HepG2 (cell line): Measurements from ENCODE around the gene DNASE1. TPM values are rescaled to one million over a fixed set of nuclear protein-coding genes. Genes with fewer than 3 reads are reported as not detected.

Experiments
- ATAC-seq: fragments of 200-7000 bp; cut with Tn5 transposase; 3 replicates; pipeline ENCODE4 v1.9.1; 2020; ENCODE audit warnings: mild to moderate bottlenecking, moderate library complexity
- BruUV-seq: library from RNA; stranded (reverse); fragments of 400-500 nt; replicated peaks from 2 replicates; lab custom pipeline; 2021; lab: Mats Ljungman, UMichigan
- CTCF ChIA-PET: fragments of 300-600 bp; formaldehyde crosslinking; extraction: SDS; loops from one replicate; lab custom pipeline; 2021; ENCODE audit warnings: low total read pairs, inconsistent platforms, low intra/inter-chr PET ratio; lab: Yijun Ruan, JAX
- POLR2A ChIA-PET: fragments of 350-600 bp; sonication (Branson Sonifier 250); formaldehyde crosslinking; loops from one replicate; lab custom pipeline; 2020; ENCODE audit warnings: antibody characterized with exemption, inconsistent platforms; lab: Yijun Ruan, JAX
- DNase-seq: peaks from one replicate; pipeline ENCODE4 v3.0.0-alpha.2; 2015; ENCODE audit warnings: low spot score
- FAIRE-seq: peaks from 3 replicates; lab custom pipeline; 2011; peaks lifted over from hg19 to GRCh38; lab: Jason Lieb, UNC
- H2AFZ ChIP-seq: one replicate; pipeline ENCODE4 v1.6.1; 2011; ENCODE audit warnings: low read length, inconsistent platforms
- H3K27ac ChIP-seq: fragments of 300-600 bp; 3 replicates; pipeline ENCODE4 v1.8.0; 2011; ENCODE audit warnings: mixed run types, mild to moderate bottlenecking, mixed read lengths, low read length, inconsistent platforms; ENCODE audit not compliant: insufficient read depth; ENCODE audit errors: extremely low read length
- H3K27me3 ChIP-seq, 2 experiments: fragments of 200-600 bp in 1 of 2; 2 replicates in 1 of 2; 3 replicates in 1 of 2; pipeline versions ENCODE4 v1.6.0 to v1.8.0; 2011; ENCODE audit warnings: low read length in 2 of 2, mild to moderate bottlenecking in 2 of 2, moderate library complexity in 2 of 2, inconsistent platforms in 1 of 2; ENCODE audit not compliant: insufficient read depth in 2 of 2, control insufficient read depth in 1 of 2
- H3K36me3 ChIP-seq, 2 experiments: fragments of 200-600 bp in 1 of 2; replicated peaks in 1 of 2; 2 replicates in 1 of 2; 3 replicates in 1 of 2; pipeline versions ENCODE4 v1.5.1 to v1.8.0; 2011; ENCODE audit warnings: low read length in 2 of 2, inconsistent platforms in 1 of 2; ENCODE audit not compliant: insufficient read depth in 2 of 2, control insufficient read depth in 1 of 2
- H3K4me1 ChIP-seq: 2 replicates; pipeline ENCODE4 v1.5.1; 2012; ENCODE audit warnings: low read length, inconsistent platforms; ENCODE audit not compliant: insufficient read depth
- H3K4me2 ChIP-seq: 2 replicates; pipeline ENCODE4 v1.6.0; 2011; ENCODE audit warnings: low read depth, low read length, inconsistent platforms
- H3K4me3 ChIP-seq, 3 experiments: fragments of 200-600 bp in 1 of 3; sonication (generic), shearing (Covaris generic) in 1 of 3; replicated peaks in 1 of 3; 2 replicates each; pipeline ENCODE4 v1.5.1; 2011 to 2016; ENCODE audit warnings: low read length in 3 of 3, inconsistent platforms in 2 of 3, low read depth in 2 of 3, mild to moderate bottlenecking in 2 of 3, control low read depth in 1 of 3, mixed read lengths in 1 of 3; ENCODE audit not compliant: insufficient read depth in 1 of 3
- H3K79me2 ChIP-seq: one replicate; pipeline ENCODE4 v1.6.1; 2011; ENCODE audit warnings: low read length, inconsistent platforms; ENCODE audit not compliant: insufficient read depth
- H3K9ac ChIP-seq: 2 replicates; pipeline ENCODE4 v1.6.0; 2011; ENCODE audit warnings: mild to moderate bottlenecking, low read depth, low read length, inconsistent platforms; ENCODE audit not compliant: insufficient read depth
- H3K9me3 ChIP-seq: 2 replicates; pipeline ENCODE4 v1.5.1; 2012; ENCODE audit warnings: mild to moderate bottlenecking, low read length
- H4K20me1 ChIP-seq: 2 replicates; pipeline ENCODE4 v1.6.0; 2011; ENCODE audit warnings: inconsistent platforms, mild to moderate bottlenecking, low read length, moderate library complexity; ENCODE audit not compliant: insufficient read depth
- ARNT ChIP-seq: fragments of 450-650 bp; IDR thresholded peaks from 2 replicates; pipeline ENCODE4 v1.6.1; 2017
- EHMT2 ChIP-seq: fragments of 200-600 bp; sonication (generic); IDR thresholded peaks from 2 replicates; pipeline ENCODE4 v1.7.0; 2017; ENCODE audit warnings: antibody characterized with exemption, low read depth, low read length, borderline replicate concordance
- FOSL1 ChIP-seq: sonication (generic); formaldehyde crosslinking; IDR thresholded peaks from 2 replicates; pipeline ENCODE4 v1.9.0; 2021; ENCODE audit warnings: missing genetic modification reagents, borderline replicate concordance
- FOXK1 ChIP-seq: sonication (generic); formaldehyde crosslinking; IDR thresholded peaks from 2 replicates; pipeline ENCODE4 v1.4.0; 2020; ENCODE audit warnings: low read depth, missing genetic modification reagents, borderline replicate concordance
- HNF4A ChIP-seq: sonication (generic); formaldehyde crosslinking; IDR thresholded peaks from 2 replicates; pipeline ENCODE4 v1.4.0; 2020; ENCODE audit warnings: missing genetic modification reagents
- NR2F1 ChIP-seq, 2 experiments: fragments of 450-650 bp in 1 of 2; formaldehyde crosslinking in 1 of 2; IDR thresholded peaks; 2 replicates each; pipeline versions ENCODE4 v1.5.0 to v1.6.1; 2016 to 2020; ENCODE audit warnings: mild to moderate bottlenecking in 1 of 2, missing compliant biosample characterization in 1 of 2, missing genetic modification reagents in 1 of 2, moderate library complexity in 1 of 2
- SAFB2 ChIP-seq: sonication (generic); formaldehyde crosslinking; IDR thresholded peaks from 2 replicates; pipeline ENCODE4 v1.5.1; 2020; ENCODE audit warnings: missing genetic modification reagents, low read depth, mild to moderate bottlenecking, borderline replicate concordance
- ZBTB38 ChIP-seq: sonication (generic); formaldehyde crosslinking; IDR thresholded peaks from 2 replicates; pipeline ENCODE4 v1.5.1; 2020; ENCODE audit warnings: mild to moderate bottlenecking, missing genetic modification reagents
- ZIK1 ChIP-seq: sonication (generic); formaldehyde crosslinking; IDR thresholded peaks from 2 replicates; pipeline ENCODE4 v1.5.0; 2020; ENCODE audit warnings: mild to moderate bottlenecking, low read depth, missing genetic modification reagents, borderline replicate concordance
- ZNF781 ChIP-seq: sonication (generic); formaldehyde crosslinking; IDR thresholded peaks from 2 replicates; pipeline ENCODE4 v1.5.1; 2020; ENCODE audit warnings: borderline replicate concordance, mild to moderate bottlenecking, missing genetic modification reagents; ENCODE audit errors: not compliant biosample characterization
- ZNF792 ChIP-seq: IDR thresholded peaks from 2 replicates; pipeline ENCODE4 v1.6.1; 2016
- ZNF816 ChIP-seq: sonication (generic); formaldehyde crosslinking; IDR thresholded peaks from 2 replicates; pipeline ENCODE4 v1.8.0; 2022; ENCODE audit warnings: missing genetic modification reagents, mild to moderate bottlenecking, borderline replicate concordance
- WGBS: methylation state at CpG from one replicate; pipeline ENCODE4 v1.1.6; 2017; ENCODE audit warnings: low lambda C conversion rate; 5-methylcytosine and 5-hydroxymethylcytosine counted together
- in situ Hi-C: cut with HindIII; loops from 2 replicates; pipeline ENCODE4 v1.10.0; 2017; ENCODE audit warnings: low pct_unique_long_range_greater_than_20kb; ENCODE audit not compliant: extremely low pct_ligation_motif_present
- intact Hi-C: fragments of 100-400 bp; cut with micrococcal nuclease; formaldehyde crosslinking; loops from one replicate; pipeline ENCODE4 v1.10.0; 2022; ENCODE audit not compliant: unreplicated experiment
- polyA plus RNA-seq, 8 experiments: library from polyadenylated mRNA; depleted of rRNA in 3 of 8; stranded (reverse) in 7 of 8; unstranded in 1 of 8; fragments of >200 nt; fragmentation: Illumina TruSeq in 4 of 8; extraction: Trizol in 4 of 8; gene quantifications; 2 replicates each; pipeline versions ENCODE4 v1.2.1 to v1.2.3, GENCODE V29; 2011 to 2016; ENCODE audit warnings: low read depth in 4 of 8, missing spikeins in 1 of 8, mixed read lengths in 1 of 8; ENCODE audit not compliant: insufficient read depth in 1 of 8
- total RNA-seq, 5 experiments: library from RNA; depleted of rRNA; stranded (reverse); fragments of >200 nt; fragmentation: Illumina TruSeq; extraction: Trizol; gene quantifications; 2 replicates each; pipeline ENCODE4 v1.2.3, GENCODE V29; 2016; ENCODE audit warnings: low read depth in 1 of 5
- TF ChIP-seq, protein P1 (sequence below): sonication (generic); formaldehyde crosslinking; IDR thresholded peaks from 2 replicates; pipeline ENCODE4 v1.5.1; 2020; ENCODE audit warnings: missing genetic modification reagents, mild to moderate bottlenecking, borderline replicate concordance
- TF ChIP-seq, protein P2 (sequence below): sonication (generic); formaldehyde crosslinking; IDR thresholded peaks from 2 replicates; pipeline ENCODE4 v1.4.0; 2020; ENCODE audit warnings: missing genetic modification reagents
- TF ChIP-seq, protein P3 (sequence below): sonication (generic); formaldehyde crosslinking; IDR thresholded peaks from 2 replicates; pipeline ENCODE4 v1.4.0; 2020; ENCODE audit warnings: missing genetic modification reagents
- TF ChIP-seq, protein P4 (sequence below): sonication (generic); formaldehyde crosslinking; IDR thresholded peaks from 2 replicates; pipeline ENCODE4 v1.4.0; 2020; ENCODE audit warnings: missing genetic modification reagents
- TF ChIP-seq, protein P5 (sequence below): sonication (generic); formaldehyde crosslinking; IDR thresholded peaks from 2 replicates; pipeline ENCODE4 v1.4.0; 2020; ENCODE audit warnings: mild to moderate bottlenecking, low read depth, missing genetic modification reagents

Gene DNASE1
- total and polyA plus RNA-seq, 2 of the 13 experiments (the other 11 are each of a cell fraction or from before 2014, with no cell fraction given) = 7.1 to 11.1 TPM

DNA sequence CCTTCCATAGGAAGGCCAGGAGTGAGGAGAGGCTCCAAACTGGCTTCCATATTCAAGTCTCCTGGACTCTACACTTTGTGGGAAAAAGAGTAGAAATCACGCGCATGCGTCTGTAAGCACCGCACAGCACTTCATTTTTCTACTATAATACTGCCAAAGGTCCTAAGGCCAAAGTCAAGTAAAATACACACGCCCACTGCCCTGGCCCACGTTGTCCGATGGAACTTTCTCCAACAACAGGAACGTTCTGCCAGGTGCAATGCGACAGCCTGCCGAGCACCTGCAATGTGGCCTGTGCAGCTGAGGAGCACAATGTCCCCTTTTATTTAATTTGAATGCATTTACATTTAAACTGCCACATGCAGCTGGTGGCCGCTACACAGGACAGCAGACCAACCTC, 23.5 kb downstream of the DNASE1 start:
- FAIRE-seq = no peak
- Histone ChIP-seq H3K9ac (no peak overlapping the region), H4K20me1 (no peaks in the 10 kb centered on the region), H3K79me2 (no peaks in the 10 kb centered on the region), H3K27me3 (no peaks in the 10 kb centered on the region), H3K4me1 (no peaks in the 10 kb centered on the region), H3K4me3 (no peak overlapping the region), H3K9me3 (no peaks in the 10 kb centered on the region), H2AFZ (no peak overlapping the region), H3K27ac (no peak overlapping the region), H3K4me2 (no peak overlapping the region), H3K36me3 (peaks cover 40 to 80% of the 10 kb centered on the region in 2 experiments)
- in situ Hi-C loops (no loop called here), intact Hi-C loops (no loop called here)
- ChIA-PET CTCF (no interaction called here), POLR2A (no interaction called here)
- ATAC-seq = no peak
- no peak for DNase-seq
- 98% methylated on average over 11 of the region's 11 CpGs for whole genome bisulfite sequencing
- TSS peak; percentile 47 for BruUV-seq
- TF ChIP-seq ARNT (no peak), ZNF816 (CRISPR knock-in tag) (no peak), NR2F1 (CRISPR knock-in tag; IDR thresholded peaks at IDR 0.05) (no peak), HNF4A (CRISPR knock-in tag) (no peak), SAFB2 (CRISPR knock-in tag) (no peak), FOXK1 (CRISPR knock-in tag) (no peak), ZNF792 (CRISPR knock-in tag) (no peak), EHMT2 (no peak), ZBTB38 (CRISPR knock-in tag) (no peak), FOSL1 (no peak), ZNF781 (CRISPR knock-in tag) (no peak), ZIK1 (CRISPR knock-in tag) (no peak)
- TF ChIP-seq, protein P1, sequence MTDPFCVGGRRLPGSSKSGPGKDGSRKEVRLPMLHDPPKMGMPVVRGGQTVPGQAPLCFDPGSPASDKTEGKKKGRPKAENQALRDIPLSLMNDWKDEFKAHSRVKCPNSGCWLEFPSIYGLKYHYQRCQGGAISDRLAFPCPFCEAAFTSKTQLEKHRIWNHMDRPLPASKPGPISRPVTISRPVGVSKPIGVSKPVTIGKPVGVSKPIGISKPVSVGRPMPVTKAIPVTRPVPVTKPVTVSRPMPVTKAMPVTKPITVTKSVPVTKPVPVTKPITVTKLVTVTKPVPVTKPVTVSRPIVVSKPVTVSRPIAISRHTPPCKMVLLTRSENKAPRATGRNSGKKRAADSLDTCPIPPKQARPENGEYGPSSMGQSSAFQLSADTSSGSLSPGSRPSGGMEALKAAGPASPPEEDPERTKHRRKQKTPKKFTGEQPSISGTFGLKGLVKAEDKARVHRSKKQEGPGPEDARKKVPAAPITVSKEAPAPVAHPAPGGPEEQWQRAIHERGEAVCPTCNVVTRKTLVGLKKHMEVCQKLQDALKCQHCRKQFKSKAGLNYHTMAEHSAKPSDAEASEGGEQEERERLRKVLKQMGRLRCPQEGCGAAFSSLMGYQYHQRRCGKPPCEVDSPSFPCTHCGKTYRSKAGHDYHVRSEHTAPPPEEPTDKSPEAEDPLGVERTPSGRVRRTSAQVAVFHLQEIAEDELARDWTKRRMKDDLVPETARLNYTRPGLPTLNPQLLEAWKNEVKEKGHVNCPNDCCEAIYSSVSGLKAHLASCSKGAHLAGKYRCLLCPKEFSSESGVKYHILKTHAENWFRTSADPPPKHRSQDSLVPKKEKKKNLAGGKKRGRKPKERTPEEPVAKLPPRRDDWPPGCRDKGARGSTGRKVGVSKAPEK (CRISPR knock-in tag) = no peak
- TF ChIP-seq, protein P2, sequence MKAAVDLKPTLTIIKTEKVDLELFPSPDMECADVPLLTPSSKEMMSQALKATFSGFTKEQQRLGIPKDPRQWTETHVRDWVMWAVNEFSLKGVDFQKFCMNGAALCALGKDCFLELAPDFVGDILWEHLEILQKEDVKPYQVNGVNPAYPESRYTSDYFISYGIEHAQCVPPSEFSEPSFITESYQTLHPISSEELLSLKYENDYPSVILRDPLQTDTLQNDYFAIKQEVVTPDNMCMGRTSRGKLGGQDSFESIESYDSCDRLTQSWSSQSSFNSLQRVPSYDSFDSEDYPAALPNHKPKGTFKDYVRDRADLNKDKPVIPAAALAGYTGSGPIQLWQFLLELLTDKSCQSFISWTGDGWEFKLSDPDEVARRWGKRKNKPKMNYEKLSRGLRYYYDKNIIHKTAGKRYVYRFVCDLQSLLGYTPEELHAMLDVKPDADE (CRISPR knock-in tag) = no peak
- TF ChIP-seq, protein P3, sequence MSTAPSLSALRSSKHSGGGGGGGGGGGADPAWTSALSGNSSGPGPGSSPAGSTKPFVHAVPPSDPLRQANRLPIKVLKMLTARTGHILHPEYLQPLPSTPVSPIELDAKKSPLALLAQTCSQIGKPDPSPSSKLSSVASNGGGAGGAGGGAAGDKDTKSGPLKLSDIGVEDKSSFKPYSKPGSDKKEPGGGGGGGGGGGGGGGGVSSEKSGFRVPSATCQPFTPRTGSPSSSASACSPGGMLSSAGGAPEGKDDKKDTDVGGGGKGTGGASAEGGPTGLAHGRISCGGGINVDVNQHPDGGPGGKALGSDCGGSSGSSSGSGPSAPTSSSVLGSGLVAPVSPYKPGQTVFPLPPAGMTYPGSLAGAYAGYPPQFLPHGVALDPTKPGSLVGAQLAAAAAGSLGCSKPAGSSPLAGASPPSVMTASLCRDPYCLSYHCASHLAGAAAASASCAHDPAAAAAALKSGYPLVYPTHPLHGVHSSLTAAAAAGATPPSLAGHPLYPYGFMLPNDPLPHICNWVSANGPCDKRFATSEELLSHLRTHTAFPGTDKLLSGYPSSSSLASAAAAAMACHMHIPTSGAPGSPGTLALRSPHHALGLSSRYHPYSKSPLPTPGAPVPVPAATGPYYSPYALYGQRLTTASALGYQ (CRISPR knock-in tag) = no peak
- TF ChIP-seq, protein P4, sequence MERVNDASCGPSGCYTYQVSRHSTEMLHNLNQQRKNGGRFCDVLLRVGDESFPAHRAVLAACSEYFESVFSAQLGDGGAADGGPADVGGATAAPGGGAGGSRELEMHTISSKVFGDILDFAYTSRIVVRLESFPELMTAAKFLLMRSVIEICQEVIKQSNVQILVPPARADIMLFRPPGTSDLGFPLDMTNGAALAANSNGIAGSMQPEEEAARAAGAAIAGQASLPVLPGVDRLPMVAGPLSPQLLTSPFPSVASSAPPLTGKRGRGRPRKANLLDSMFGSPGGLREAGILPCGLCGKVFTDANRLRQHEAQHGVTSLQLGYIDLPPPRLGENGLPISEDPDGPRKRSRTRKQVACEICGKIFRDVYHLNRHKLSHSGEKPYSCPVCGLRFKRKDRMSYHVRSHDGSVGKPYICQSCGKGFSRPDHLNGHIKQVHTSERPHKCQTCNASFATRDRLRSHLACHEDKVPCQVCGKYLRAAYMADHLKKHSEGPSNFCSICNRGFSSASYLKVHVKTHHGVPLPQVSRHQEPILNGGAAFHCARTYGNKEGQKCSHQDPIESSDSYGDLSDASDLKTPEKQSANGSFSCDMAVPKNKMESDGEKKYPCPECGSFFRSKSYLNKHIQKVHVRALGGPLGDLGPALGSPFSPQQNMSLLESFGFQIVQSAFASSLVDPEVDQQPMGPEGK (CRISPR knock-in tag) = no peak
- TF ChIP-seq, protein P5, sequence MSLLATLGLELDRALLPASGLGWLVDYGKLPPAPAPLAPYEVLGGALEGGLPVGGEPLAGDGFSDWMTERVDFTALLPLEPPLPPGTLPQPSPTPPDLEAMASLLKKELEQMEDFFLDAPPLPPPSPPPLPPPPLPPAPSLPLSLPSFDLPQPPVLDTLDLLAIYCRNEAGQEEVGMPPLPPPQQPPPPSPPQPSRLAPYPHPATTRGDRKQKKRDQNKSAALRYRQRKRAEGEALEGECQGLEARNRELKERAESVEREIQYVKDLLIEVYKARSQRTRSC = no peak
